ENCODE data around the gene HTT-AS. TPM values are rescaled to one million over a fixed set of nuclear protein-coding genes. Genes with fewer than 3 reads are reported as not detected.

The HTT-AS gene
- polyA plus RNA-seq, 2 donors = not detected

GRCh38 chr4:3075652-3075981 is 1.3 kb upstream of the HTT-AS start:
- WGBS, 2 donors = 1 to 2% methylated on average over 8 of the region's 8 CpGs
- H3K27me3 ChIP-seq (ENCODE audit: control insufficient read depth in 1 of 2, insufficient read depth in 2 of 2, low read length in 2 of 2) = no peaks in the 10 kb centered on the region
- H3K9me3 ChIP-seq (ENCODE audit: control insufficient read depth in 2 of 2, insufficient read depth in 1 of 2, low read depth in 1 of 2, low read length in 1 of 2) = no peaks in the 10 kb centered on the region
- H3K27ac ChIP-seq (ENCODE audit: low read depth in 2 of 2, low read length in 1 of 2) = peak overlapping the region; percentile 82 to 98
- H3K4me1 ChIP-seq (ENCODE audit: control insufficient read depth in 2 of 2, insufficient read depth in 2 of 2, low read length in 1 of 2) = peaks cover 0 to 5% of the 10 kb centered on the region in 2 donors
- H3K36me3 ChIP-seq (ENCODE audit: control insufficient read depth in 2 of 2, insufficient read depth in 2 of 2, low read length in 1 of 2) = no peaks in the 10 kb centered on the region
- peak overlapping the region; percentile 92 to 98 for H3K4me3 ChIP-seq (ENCODE audit: low read depth in 1 of 2, low read length in 2 of 2)

GRCh38 chr4:3074846-3075651 is 711 bp upstream of the HTT-AS start:
- Histone ChIP-seq H3K4me3 (ENCODE audit: low read depth in 1 of 2, low read length in 2 of 2) (peak overlapping the region; percentile 92 to 98), H3K4me1 (ENCODE audit: control insufficient read depth in 2 of 2, insufficient read depth in 2 of 2, low read length in 1 of 2) (peaks cover 0 to 5% of the 10 kb centered on the region in 2 donors), H3K9me3 (ENCODE audit: control insufficient read depth in 2 of 2, insufficient read depth in 1 of 2, low read depth in 1 of 2, low read length in 1 of 2) (no peaks in the 10 kb centered on the region), H3K27me3 (ENCODE audit: control insufficient read depth in 1 of 2, insufficient read depth in 2 of 2, low read length in 2 of 2) (no peaks in the 10 kb centered on the region), H3K27ac (ENCODE audit: low read depth in 2 of 2, low read length in 1 of 2) (peak overlapping the region; percentile 97 to 98), H3K36me3 (ENCODE audit: control insufficient read depth in 2 of 2, insufficient read depth in 2 of 2, low read length in 1 of 2) (no peaks in the 10 kb centered on the region)
- WGBS, 2 donors = 0% methylated on average over 36 to 60 of the region's 60 CpGs

- Histone ChIP-seq H3K27ac (ENCODE audit: low read depth in 2 of 2, low read length in 1 of 2) (peak overlapping the region; percentile 66 to 76), H3K36me3 (ENCODE audit: control insufficient read depth in 2 of 2, insufficient read depth in 2 of 2, low read length in 1 of 2) (no peaks in the 10 kb centered on the region), H3K4me3 (ENCODE audit: low read depth in 1 of 2, low read length in 2 of 2) (peak overlapping the region; percentile 68 to 92), H3K27me3 (ENCODE audit: control insufficient read depth in 1 of 2, insufficient read depth in 2 of 2, low read length in 2 of 2) (no peaks in the 10 kb centered on the region), H3K9me3 (ENCODE audit: control insufficient read depth in 2 of 2, insufficient read depth in 1 of 2, low read depth in 1 of 2, low read length in 1 of 2) (no peaks in the 10 kb centered on the region), H3K4me1 (ENCODE audit: control insufficient read depth in 2 of 2, insufficient read depth in 2 of 2, low read length in 1 of 2) (peaks cover 0 to 5% of the 10 kb centered on the region in 2 donors)
- 10 to 13% methylated on average over 44 to 54 of the region's 54 CpGs for WGBS, 2 donors
Observed at GRCh38 chr4:3073158-3074077, 920 bp downstream of the HTT-AS start.

GRCh38 chr4:3071811-3072210 is 2.5 kb downstream of the HTT-AS start:
- H3K27ac ChIP-seq (ENCODE audit: low read depth in 2 of 2, low read length in 1 of 2) = no peak overlapping the region
- WGBS, 2 donors = 81 to 84% methylated on average over 7 of the region's 7 CpGs
- no peaks in the 10 kb centered on the region for H3K36me3 ChIP-seq (ENCODE audit: control insufficient read depth in 2 of 2, insufficient read depth in 2 of 2, low read length in 1 of 2)
- no peaks in the 10 kb centered on the region for H3K27me3 ChIP-seq (ENCODE audit: control insufficient read depth in 1 of 2, insufficient read depth in 2 of 2, low read length in 2 of 2)
- H3K9me3 ChIP-seq (ENCODE audit: control insufficient read depth in 2 of 2, insufficient read depth in 1 of 2, low read depth in 1 of 2, low read length in 1 of 2) = no peaks in the 10 kb centered on the region
- H3K4me3 ChIP-seq (ENCODE audit: low read depth in 1 of 2, low read length in 2 of 2) = no peak overlapping the region
- H3K4me1 ChIP-seq (ENCODE audit: control insufficient read depth in 2 of 2, insufficient read depth in 2 of 2, low read length in 1 of 2) = peaks cover 0 to 5% of the 10 kb centered on the region in 2 donors

- no peaks in the 10 kb centered on the region for H3K36me3 ChIP-seq (ENCODE audit: control insufficient read depth in 2 of 2, insufficient read depth in 2 of 2, low read length in 1 of 2)
- no peaks in the 10 kb centered on the region for H3K9me3 ChIP-seq (ENCODE audit: control insufficient read depth in 2 of 2, insufficient read depth in 1 of 2, low read depth in 1 of 2, low read length in 1 of 2)
- no peak overlapping the region for H3K27ac ChIP-seq (ENCODE audit: low read depth in 2 of 2, low read length in 1 of 2)
- H3K4me1 ChIP-seq (ENCODE audit: control insufficient read depth in 2 of 2, insufficient read depth in 2 of 2, low read length in 1 of 2) = peaks cover 0 to 5% of the 10 kb centered on the region in 2 donors
- WGBS, 2 donors = 78 to 82% methylated on average over 3 of the region's 3 CpGs
- no peaks in the 10 kb centered on the region for H3K27me3 ChIP-seq (ENCODE audit: control insufficient read depth in 1 of 2, insufficient read depth in 2 of 2, low read length in 2 of 2)
- H3K4me3 ChIP-seq (ENCODE audit: low read depth in 1 of 2, low read length in 2 of 2) = no peak overlapping the region
Observed at GRCh38 chr4:3070709-3071500, 3.4 kb downstream of the HTT-AS start.

- Histone ChIP-seq H3K27me3 (ENCODE audit: control insufficient read depth in 1 of 2, insufficient read depth in 2 of 2, low read length in 2 of 2) (no peaks in the 10 kb centered on the region), H3K27ac (ENCODE audit: low read depth in 2 of 2, low read length in 1 of 2) (no peak overlapping the region), H3K4me1 (ENCODE audit: control insufficient read depth in 2 of 2, insufficient read depth in 2 of 2, low read length in 1 of 2) (peaks cover 0 to 5% of the 10 kb centered on the region in 2 donors), H3K4me3 (ENCODE audit: low read depth in 1 of 2, low read length in 2 of 2) (no peak overlapping the region), H3K9me3 (ENCODE audit: control insufficient read depth in 2 of 2, insufficient read depth in 1 of 2, low read depth in 1 of 2, low read length in 1 of 2) (no peaks in the 10 kb centered on the region), H3K36me3 (ENCODE audit: control insufficient read depth in 2 of 2, insufficient read depth in 2 of 2, low read length in 1 of 2) (no peaks in the 10 kb centered on the region)
- 74 to 79% methylated on average over 16 of the region's 16 CpGs for WGBS, 2 donors
Observed at GRCh38 chr4:3069661-3070199, 4.6 kb downstream of the HTT-AS start.

- no peaks in the 10 kb centered on the region for H3K27me3 ChIP-seq (ENCODE audit: control insufficient read depth in 1 of 2, insufficient read depth in 2 of 2, low read length in 2 of 2)
- no peak overlapping the region for H3K27ac ChIP-seq (ENCODE audit: low read depth in 2 of 2, low read length in 1 of 2)
- H3K4me3 ChIP-seq (ENCODE audit: low read depth in 1 of 2, low read length in 2 of 2) = no peak overlapping the region
- 86 to 89% methylated on average over 6 of the region's 6 CpGs for WGBS, 2 donors
- H3K9me3 ChIP-seq (ENCODE audit: control insufficient read depth in 2 of 2, insufficient read depth in 1 of 2, low read depth in 1 of 2, low read length in 1 of 2) = no peaks in the 10 kb centered on the region
- no peaks in the 10 kb centered on the region for H3K36me3 ChIP-seq (ENCODE audit: control insufficient read depth in 2 of 2, insufficient read depth in 2 of 2, low read length in 1 of 2)
- no peaks in the 10 kb centered on the region for H3K4me1 ChIP-seq (ENCODE audit: control insufficient read depth in 2 of 2, insufficient read depth in 2 of 2, low read length in 1 of 2)
Observed at GRCh38 chr4:3067473-3068001, 6.8 kb downstream of the HTT-AS start.

- no peak overlapping the region for H3K4me3 ChIP-seq (ENCODE audit: low read depth in 1 of 2, low read length in 2 of 2)
- no peaks in the 10 kb centered on the region for H3K27me3 ChIP-seq (ENCODE audit: control insufficient read depth in 1 of 2, insufficient read depth in 2 of 2, low read length in 2 of 2)
- no peaks in the 10 kb centered on the region for H3K4me1 ChIP-seq (ENCODE audit: control insufficient read depth in 2 of 2, insufficient read depth in 2 of 2, low read length in 1 of 2)
- H3K36me3 ChIP-seq (ENCODE audit: control insufficient read depth in 2 of 2, insufficient read depth in 2 of 2, low read length in 1 of 2) = no peaks in the 10 kb centered on the region
- no peak overlapping the region for H3K27ac ChIP-seq (ENCODE audit: low read depth in 2 of 2, low read length in 1 of 2)
- H3K9me3 ChIP-seq (ENCODE audit: control insufficient read depth in 2 of 2, insufficient read depth in 1 of 2, low read depth in 1 of 2, low read length in 1 of 2) = no peaks in the 10 kb centered on the region
- WGBS, 2 donors = 86 to 94% methylated on average over 6 of the region's 6 CpGs
Observed at GRCh38 chr4:3066836-3067400, 7.4 kb downstream of the HTT-AS start.
